Activated T-cell treated with anti-CD3 and anti-CD28 coated beads for 1 hour (primary cell): ENCODE data around the gene RPH3AL.

Experiments
- DNase-seq: peaks from one replicate; pipeline ENCODE4 v3.0.0-alpha.2; 2020; ENCODE audit warnings: low read depth

The RPH3AL gene

DNA sequence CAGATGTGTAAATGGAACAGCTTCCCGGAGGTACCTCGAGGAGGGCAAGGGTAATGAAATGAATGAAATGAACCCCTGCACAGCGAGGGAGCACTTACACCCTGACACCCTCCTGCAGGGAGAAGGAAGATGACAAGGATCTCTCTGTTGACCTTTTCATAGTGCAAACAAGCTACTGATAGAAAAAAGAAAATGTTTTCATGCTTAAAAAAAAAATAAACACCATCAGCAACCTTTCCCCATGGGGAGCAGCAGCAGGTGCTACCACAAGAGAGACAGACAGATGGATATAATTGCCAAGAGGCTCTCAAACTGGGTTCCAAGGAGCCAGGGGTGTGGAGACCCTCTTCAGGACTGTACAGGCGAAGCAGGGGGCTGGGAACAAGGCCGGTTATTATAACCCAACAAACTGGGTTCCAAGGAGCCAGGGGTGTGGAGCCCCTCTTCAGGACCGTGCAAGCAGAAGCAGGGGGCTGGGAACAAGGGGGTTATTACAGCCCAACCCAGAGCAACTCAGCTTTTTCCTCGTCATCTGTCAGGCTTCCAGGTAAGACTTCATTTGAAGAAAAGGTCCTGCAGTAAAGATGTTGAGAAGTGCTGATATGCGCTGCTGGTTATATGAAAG lies 718 bp upstream of the RPH3AL start:
- no peak for DNase-seq

DNA sequence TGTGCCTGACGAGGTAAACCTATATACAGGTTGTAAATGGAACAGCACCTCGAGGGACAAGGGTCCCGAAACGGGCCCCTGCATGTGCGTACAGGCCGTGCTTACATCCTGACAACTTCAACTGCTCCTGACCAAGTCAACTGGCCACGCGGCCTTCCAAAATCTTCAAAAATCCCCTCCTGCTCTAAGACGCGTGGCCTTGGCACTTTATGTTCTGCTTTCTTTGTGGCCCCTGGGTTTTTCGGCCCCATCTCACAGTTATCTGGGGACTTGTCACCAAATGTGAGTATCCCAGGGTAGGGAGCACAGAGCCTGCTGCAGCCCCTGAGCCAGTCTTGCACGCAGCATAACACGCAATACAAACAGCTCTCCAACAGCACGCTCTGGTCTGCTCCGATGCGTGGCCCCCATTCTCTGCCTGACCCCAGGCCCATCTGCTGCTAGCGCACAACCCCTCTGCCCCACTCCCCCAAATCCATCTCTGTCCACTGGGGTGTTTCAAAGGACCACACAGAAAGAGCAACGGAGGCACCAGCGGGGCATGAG lies 659 bp downstream of the RPH3AL start:
- no peak for DNase-seq

DNA sequence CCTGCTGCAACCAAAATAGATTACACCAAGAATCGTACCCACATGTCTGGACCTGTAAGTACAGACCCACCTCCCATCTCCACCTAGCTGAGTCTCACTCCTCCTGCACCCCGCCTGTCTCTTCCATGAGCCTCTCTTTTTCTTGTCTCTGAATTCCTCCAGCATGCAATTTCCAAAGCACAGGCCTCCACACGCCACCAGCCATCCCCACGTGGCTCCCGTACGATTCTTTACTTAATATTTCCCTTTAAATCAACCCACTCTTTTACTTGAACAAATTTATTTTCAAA lies 1.2 kb downstream of the RPH3AL start:
- DNase-seq: no peak

GRCh38 chr17:350706-351448 lies 1.7 kb downstream of the RPH3AL start:
- DNase-seq: no peak

DNA sequence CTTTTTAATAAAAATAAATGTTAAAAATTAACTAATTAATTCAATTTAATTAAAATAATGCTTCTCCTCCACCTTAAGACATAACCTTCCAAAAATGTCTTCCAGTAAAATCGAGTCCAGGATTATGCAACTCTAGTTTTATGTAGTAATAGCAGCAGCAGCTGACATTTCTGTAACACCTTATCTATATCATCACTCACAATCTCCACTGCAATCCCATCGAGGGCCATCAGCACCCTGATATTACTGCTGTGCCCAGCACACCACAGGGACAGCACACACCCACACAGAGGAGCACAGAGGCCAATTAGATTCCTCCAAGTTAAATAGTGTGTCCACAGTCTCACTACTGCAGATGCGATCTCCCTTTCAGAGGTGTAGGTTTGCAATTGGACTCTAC lies 2.9 kb downstream of the RPH3AL start:
- DNase-seq: no peak

GRCh38 chr17:348692-349425 lies 3.7 kb downstream of the RPH3AL start:
- no peak for DNase-seq

DNA sequence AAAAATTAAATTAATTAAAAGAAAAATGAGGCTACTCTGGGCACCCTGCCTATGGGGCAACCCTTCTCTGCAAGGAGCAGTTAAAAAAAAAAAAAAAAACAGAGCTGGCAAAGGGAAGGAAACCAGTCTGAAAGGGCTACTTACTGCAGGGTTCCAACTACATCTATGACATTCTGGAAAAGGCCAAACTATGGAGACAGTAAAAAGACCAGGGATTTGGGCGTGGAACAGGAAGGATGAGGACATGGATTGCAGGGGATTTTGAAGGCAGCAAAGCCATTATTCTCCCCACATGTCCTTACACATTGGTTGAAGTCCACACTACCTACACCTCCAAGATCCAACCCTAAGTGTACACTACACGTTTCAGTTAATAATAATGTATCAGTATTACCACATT lies 4.6 kb downstream of the RPH3AL start:
- no peak for DNase-seq

DNA sequence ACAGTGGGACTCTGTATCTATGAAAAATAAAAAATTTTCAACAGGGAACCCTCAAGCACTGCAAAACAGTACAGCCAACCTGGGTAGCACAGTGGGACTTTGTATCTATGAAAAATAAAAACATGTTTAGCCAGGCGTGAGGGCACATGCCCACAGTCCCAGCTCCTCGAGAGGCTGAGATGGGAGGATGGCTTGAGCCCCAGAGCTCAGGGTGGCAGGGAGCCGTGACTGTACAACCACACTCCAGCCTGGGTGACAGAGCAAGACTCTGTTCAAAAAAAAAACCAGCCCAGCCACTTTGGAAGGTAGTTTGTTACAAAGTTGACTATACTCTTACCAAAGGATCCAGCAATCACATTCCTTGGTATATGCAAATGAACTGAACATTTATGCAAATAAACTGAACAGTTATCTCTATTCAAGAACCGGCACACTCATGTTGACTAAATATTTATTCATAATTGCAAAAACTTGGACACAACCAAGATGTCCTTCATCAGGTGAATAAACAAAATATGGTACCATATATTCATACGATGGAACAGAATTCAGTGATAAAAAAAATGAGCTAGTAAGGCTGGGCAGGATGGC lies 5.2 kb downstream of the RPH3AL start:
- DNase-seq: no peak

DNA sequence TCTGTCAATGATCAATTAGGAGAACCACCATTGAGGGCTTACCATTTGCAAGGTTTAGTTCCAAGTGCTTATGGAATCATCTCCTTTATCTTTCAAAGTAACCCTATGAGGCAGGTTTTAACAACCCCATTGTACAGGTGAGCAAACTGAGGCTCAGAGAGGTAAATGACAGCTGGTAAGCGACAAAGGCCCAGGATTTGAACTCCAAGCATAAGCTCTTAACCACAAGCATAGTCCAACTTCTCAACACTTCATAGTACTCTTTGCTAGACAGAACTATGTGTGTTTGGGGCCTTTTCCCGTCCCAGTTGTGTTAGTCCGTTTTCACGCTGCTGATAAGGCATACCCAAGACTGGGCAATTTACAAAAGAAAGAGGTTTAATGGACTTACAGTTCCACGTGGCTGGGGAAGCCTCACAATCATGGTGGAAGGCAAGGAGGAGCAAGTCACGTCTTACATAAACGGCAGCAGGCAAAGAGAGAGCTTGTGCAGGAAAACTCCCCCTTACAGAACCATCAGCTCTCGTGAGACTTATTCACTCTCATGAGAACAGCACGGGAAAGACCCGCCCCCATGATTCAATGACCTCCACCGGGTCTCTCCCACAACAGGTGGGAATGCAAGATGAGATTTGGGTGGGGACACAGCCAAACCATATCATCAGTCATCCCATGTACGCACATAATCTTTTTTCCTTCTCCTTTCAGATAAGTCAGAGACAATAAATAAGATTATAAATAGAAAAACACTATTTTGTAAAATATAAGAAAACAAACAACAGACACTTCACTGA lies 6.4 kb downstream of the RPH3AL start:
- no peak for DNase-seq

DNA sequence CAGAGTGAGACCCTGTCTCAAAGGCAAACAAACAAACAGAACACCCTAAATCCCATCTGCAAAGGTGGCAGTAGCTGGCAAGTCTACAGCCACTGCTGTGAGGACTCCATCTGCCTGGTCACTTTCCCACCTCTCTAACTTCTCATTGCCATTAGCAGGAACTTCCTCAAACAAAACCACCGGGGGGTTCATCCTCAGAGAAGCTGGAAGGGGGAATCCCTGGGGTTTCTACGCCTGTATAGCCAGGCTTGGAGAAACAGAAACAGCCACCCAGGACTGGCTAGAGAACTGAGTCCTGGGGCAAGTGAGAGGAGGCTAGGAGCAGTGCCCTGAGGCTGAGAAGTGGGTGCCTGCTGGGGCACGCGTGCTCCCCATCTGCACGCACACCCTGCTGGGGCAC lies 7.3 kb downstream of the RPH3AL start:
- DNase-seq: no peak

GRCh38 chr17:343875-344752 lies 8.5 kb downstream of the RPH3AL start:
- DNase-seq: no peak

DNA sequence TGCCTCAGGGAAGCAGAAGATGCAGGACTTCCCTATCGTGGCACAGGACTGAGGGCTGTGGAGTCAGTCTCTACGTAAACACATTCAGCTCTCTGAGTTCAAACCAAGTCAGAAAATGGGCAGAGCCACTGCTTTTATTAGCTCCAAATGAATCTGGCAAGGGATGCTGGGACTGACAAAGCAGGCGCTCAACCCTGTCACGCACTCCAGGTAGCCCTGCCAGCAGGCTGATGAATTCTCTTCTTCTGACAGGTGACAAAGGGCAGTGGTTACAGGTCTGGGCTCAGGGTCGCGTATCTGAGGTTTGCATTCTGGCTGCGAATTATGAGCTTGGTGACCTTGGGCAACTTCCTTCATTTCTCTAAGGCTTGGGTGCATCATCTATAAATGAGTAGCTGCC lies 9.4 kb downstream of the RPH3AL start:
- no peak for DNase-seq

GRCh38 chr17:340074-340473 lies 12.5 kb downstream of the RPH3AL start:
- DNase-seq: no peak

DNA sequence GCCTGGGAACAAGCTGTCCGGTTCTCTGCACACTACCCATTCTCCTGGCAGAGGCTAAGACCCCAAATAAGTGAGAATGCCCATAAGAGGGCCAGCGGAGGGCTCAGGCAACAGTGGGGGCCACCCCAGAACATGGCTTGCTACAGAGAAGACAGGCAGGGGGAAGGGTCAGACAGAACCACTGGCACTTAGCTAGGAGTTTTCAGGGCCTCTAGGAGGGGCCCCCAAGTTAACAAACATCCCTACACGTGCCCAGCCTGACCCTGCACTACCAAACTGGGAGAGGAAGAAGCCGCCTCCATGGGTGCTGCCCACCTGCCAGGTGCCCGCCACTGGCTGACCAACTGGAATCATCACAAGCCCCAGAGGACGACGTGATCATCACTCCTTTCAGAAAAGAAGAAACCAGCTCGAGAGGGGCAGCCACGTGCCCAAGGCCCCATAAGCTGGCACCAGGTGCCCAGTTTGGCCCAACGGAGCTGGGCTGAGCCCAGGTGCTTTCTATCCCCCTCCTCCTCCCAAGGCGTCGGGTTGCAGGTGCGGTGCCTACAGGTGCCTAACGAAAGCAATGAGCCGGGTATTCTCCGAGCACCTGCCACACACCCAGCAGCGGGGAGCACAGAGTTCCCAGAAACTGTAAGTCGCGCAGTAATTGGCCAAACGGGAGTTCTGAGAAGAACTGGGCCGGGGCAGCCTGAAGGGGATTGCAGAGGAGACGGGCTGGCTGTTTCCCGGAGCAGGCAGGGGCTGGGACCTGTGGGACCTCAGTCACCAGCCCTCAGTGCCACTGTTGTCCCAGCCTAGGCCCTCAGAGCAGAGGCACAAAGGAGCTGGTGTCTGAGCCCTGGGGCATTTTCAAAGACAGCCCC lies 13.2 kb downstream of the RPH3AL start:
- no peak for DNase-seq

DNA sequence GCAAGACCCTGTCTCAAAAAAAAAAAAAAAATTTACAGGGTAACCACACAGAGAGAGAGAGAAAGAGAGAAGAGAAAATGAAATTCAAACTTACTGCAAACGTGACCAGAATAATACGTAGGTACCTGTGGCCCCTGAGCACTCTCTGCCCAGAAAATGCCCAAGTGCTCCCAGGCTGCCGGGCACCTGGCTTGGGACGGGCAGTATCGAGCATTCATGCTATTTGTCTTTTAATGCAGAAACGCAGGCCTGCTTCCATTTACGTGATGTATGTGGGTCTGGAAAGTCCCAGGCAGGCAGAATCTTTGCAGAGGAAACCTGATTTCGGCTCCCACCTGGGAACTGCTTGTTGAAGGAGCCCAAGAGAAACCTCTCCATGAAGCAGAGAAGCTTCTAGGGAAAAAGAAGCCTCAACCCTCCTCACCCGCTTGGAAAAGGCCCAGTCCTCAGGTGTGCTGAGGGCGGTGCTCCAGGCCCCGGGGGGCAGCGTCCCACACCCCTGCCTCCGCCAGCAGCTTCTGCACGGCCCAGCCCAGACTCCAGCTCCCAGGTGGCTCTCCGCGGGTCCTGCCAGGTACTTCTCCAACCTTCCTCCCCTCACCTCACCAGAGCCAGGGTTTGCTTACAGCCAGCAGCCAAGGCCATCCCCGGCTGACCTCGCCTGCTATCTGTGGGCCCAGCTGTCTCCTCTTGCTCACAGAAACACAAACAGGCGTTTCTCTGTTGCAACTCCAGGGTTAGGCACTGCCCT lies 14.0 kb downstream of the RPH3AL start:
- DNase-seq: no peak

DNA sequence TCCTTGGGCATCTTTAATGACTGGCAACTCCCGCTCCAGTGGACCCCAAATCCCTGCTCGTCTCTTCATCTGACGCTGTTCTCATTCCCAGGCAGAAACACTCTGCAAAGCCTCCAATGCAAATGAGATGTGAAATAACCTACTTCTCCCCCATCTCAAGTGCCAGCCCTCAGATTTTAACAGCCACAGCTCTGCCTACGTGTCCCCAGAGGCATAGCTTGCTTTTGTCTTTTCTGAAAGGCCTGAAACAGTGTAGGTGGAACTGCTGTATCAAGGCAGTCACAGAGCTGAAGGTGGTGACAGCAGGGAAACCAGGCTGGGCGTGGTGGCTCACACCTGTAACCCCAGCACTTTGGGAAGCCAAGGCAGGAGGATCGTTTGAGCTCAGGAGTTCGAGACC lies 14.7 kb downstream of the RPH3AL start:
- no peak for DNase-seq

- DNase-seq: no peak
Measured at GRCh38 chr17:337453-337852, 15.2 kb downstream of the RPH3AL start.

GRCh38 chr17:337022-337420 lies 15.6 kb downstream of the RPH3AL start:
- no peak for DNase-seq
